Neuron (in vitro differentiated cells): Measurements from ENCODE around the gene IL17RC.
"Not testable (repeated sequence)": the region's sequence is repeated elsewhere in the genome, so short reads cannot be mapped to it uniquely, and the experiment has no call there.

Source experiments
- H2AFZ ChIP-seq: one replicate; pipeline ENCODE4 v1.6.1; 2013; ENCODE audit warnings: low read depth, mild to moderate bottlenecking, inconsistent platforms, low read length, moderate library complexity
- H3K27me3 ChIP-seq: one replicate; pipeline ENCODE4 v1.6.1; 2013; ENCODE audit warnings: low read length; ENCODE audit not compliant: insufficient read depth
- H3K36me3 ChIP-seq: one replicate; pipeline ENCODE4 v1.6.1; 2013; ENCODE audit warnings: low read length; ENCODE audit not compliant: insufficient read depth
- H3K4me1 ChIP-seq: one replicate; pipeline ENCODE4 v1.6.1; 2013; ENCODE audit warnings: low read length; ENCODE audit not compliant: insufficient read depth
- H3K4me3 ChIP-seq: 2 replicates; pipeline ENCODE4 v1.5.1; 2013; ENCODE audit warnings: mild to moderate bottlenecking, low read length, moderate library complexity
- H3K9me3 ChIP-seq: one replicate; pipeline ENCODE4 v1.6.1; 2013; ENCODE audit warnings: low read length

The IL17RC gene

DNA sequence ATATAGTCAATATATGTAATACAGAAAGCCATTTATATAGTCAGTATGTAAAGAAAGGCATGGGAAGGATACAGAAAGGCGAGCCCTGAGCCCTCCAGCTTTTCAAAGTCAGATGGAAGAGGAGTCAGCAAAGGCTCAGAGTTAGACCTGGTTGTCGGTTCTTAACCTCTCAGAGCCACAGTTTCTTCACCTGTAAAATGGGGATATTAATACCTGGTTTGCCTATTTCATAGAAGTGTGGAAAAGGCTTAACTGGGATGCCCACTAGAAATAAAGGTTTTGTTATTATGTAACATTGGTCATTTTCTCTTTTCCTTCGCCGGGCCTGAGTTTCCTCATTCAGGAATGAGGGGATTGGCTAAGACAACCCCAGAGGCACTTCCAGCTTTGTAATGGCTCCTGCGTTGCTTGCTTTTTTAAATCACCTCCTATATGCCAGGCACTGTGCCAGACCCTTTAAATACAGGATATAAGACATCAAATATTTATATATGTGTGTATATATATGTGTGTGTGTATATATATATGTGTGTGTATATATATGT, 19.1 kb downstream of the IL17RC start:
- H2AFZ ChIP-seq: no peak overlapping the region

GRCh38 chr3:9937486-9938238, 20.8 kb downstream of the IL17RC start:
- Histone ChIP-seq H2AFZ (no peak overlapping the region), H3K4me3 (no peak overlapping the region), H3K4me1 (peaks cover 6% of the 10 kb centered on the region), H3K9me3 (no peaks in the 10 kb centered on the region), H3K36me3 (peaks cover 15% of the 10 kb centered on the region), H3K27me3 (no peaks in the 10 kb centered on the region)

More for the DNA sequence above, 19.1 kb downstream of the IL17RC start:
- Histone ChIP-seq H3K36me3 (peaks cover 11% of the 10 kb centered on the region), H3K9me3 (no peaks in the 10 kb centered on the region), H3K4me3 (no peak overlapping the region), H3K27me3 (no peaks in the 10 kb centered on the region), H3K4me1 (peaks cover 6% of the 10 kb centered on the region)

GRCh38 chr3:9938966-9939365, 22.1 kb downstream of the IL17RC start:
- H3K36me3 ChIP-seq: peaks cover 16% of the 10 kb centered on the region
- H3K4me1 ChIP-seq: peaks cover 6% of the 10 kb centered on the region
- H3K9me3 ChIP-seq: no peaks in the 10 kb centered on the region
- no peak overlapping the region for H3K4me3 ChIP-seq
- no peak overlapping the region for H2AFZ ChIP-seq
- no peaks in the 10 kb centered on the region for H3K27me3 ChIP-seq

DNA sequence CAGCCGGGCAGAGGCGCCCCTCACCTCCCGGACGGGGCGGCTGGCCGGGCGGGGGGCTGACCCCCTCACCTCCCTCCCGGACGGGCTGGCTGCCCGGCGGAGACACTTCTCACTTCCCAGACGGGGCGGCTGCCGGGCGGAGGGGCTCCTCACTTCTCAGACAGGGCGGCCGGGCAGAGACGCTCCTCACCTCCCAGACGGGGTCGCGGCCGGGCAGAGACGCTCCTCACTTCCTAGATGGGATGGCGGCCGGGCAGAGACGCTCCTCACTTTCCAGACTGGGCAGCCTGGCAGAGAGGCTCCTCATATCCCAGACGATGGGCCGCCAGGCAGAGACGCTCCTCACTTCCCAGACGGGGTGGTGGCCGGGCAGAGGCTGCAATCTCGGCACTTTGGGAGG, 23.0 kb downstream of the IL17RC start:
- not testable (repeated sequence) for H3K4me1 ChIP-seq, H3K9me3 ChIP-seq, H2AFZ ChIP-seq, H3K27me3 ChIP-seq, H3K4me3 ChIP-seq
- H3K36me3 ChIP-seq: peaks cover 24% of the 10 kb centered on the region

GRCh38 chr3:9940746-9941145, 23.8 kb downstream of the IL17RC start:
- Histone ChIP-seq H3K4me3 (no peak overlapping the region), H3K27me3 (no peaks in the 10 kb centered on the region), H2AFZ (no peak overlapping the region), H3K36me3 (peaks cover 24% of the 10 kb centered on the region), H3K4me1 (no peaks in the 10 kb centered on the region), H3K9me3 (no peaks in the 10 kb centered on the region)

DNA sequence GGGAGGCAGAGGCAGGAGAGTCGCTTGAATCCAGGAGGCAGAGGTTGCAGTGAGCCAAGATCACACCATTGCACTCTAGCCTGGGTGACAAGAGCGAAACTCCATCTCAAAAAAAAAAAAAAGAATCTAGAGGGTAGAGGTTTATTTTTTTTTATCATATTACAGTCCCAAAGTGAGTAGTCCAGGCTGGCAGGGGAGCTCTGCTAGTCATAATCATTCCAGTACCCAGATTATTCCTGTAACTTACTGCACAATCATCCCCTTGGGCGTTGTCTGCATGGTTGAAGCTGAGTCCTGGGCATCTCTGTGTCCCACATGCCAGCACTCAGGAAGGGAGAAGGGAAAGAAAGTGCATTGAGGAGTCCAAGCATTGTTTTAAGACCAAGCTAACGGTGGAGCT, 25.3 kb downstream of the IL17RC start:
- no peaks in the 10 kb centered on the region for H3K4me1 ChIP-seq
- no peaks in the 10 kb centered on the region for H3K9me3 ChIP-seq
- no peak overlapping the region for H2AFZ ChIP-seq
- no peaks in the 10 kb centered on the region for H3K27me3 ChIP-seq
- peaks cover 25% of the 10 kb centered on the region for H3K36me3 ChIP-seq
- H3K4me3 ChIP-seq: no peak overlapping the region

DNA sequence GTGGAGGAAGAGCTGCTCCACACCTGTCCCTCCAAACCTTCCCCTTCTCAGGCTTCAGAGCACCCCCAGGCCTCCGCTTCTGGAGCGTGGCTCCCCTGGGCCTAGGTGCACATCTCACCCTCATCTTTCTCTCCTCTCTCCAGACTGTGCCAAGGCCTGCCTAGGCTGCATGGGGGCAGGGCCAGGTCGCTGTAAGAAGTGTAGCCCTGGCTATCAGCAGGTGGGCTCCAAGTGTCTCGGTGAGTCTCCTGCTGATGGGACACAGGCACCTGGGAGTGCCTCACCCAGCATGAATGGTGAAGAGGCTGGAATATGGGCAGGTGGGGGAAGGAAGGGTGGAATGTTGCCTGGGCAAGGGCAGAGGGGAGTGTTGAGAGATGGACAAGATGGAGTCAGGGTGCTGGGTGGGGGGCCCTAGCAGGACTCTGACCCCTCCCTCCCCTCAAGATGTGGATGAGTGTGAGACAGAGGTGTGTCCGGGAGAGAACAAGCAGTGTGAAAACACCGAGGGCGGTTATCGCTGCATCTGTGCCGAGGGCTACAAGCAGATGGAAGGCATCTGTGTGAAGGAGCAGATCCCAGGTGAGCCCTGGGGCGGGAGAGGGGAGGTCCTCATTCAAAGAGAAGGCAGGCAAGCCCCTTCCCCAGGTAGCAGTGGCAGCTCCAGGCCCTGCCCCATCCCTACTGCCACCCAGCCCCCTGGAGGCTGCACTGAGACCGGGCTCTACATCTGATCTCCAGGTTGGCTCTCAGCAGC, 26.2 kb downstream of the IL17RC start:
- Histone ChIP-seq H3K27me3 (no peaks in the 10 kb centered on the region), H2AFZ (no peak overlapping the region), H3K9me3 (no peaks in the 10 kb centered on the region), H3K36me3 (peaks cover 21% of the 10 kb centered on the region), H3K4me1 (no peaks in the 10 kb centered on the region), H3K4me3 (no peak overlapping the region)

- Histone ChIP-seq H3K27me3 (no peaks in the 10 kb centered on the region), H3K36me3 (peaks cover 21% of the 10 kb centered on the region), H3K4me3 (no peak overlapping the region), H3K9me3 (no peaks in the 10 kb centered on the region), H2AFZ (no peak overlapping the region), H3K4me1 (no peaks in the 10 kb centered on the region)
These were observed 27.4 kb downstream of the IL17RC start for GRCh38 chr3:9944271-9944670.

GRCh38 chr3:9945358-9945757, 28.5 kb downstream of the IL17RC start:
- Histone ChIP-seq H3K4me3 (no peak overlapping the region), H2AFZ (no peak overlapping the region), H3K27me3 (no peaks in the 10 kb centered on the region), H3K4me1 (no peaks in the 10 kb centered on the region), H3K36me3 (peaks cover 21% of the 10 kb centered on the region), H3K9me3 (no peaks in the 10 kb centered on the region)

- no peaks in the 10 kb centered on the region for H3K4me1 ChIP-seq
- H3K27me3 ChIP-seq: no peaks in the 10 kb centered on the region
- H3K36me3 ChIP-seq: peaks cover 16% of the 10 kb centered on the region
- H3K4me3 ChIP-seq: no peak overlapping the region
- no peaks in the 10 kb centered on the region for H3K9me3 ChIP-seq
- H2AFZ ChIP-seq: no peak overlapping the region
These were observed 29.5 kb downstream of the IL17RC start for GRCh38 chr3:9946112-9947024.

DNA sequence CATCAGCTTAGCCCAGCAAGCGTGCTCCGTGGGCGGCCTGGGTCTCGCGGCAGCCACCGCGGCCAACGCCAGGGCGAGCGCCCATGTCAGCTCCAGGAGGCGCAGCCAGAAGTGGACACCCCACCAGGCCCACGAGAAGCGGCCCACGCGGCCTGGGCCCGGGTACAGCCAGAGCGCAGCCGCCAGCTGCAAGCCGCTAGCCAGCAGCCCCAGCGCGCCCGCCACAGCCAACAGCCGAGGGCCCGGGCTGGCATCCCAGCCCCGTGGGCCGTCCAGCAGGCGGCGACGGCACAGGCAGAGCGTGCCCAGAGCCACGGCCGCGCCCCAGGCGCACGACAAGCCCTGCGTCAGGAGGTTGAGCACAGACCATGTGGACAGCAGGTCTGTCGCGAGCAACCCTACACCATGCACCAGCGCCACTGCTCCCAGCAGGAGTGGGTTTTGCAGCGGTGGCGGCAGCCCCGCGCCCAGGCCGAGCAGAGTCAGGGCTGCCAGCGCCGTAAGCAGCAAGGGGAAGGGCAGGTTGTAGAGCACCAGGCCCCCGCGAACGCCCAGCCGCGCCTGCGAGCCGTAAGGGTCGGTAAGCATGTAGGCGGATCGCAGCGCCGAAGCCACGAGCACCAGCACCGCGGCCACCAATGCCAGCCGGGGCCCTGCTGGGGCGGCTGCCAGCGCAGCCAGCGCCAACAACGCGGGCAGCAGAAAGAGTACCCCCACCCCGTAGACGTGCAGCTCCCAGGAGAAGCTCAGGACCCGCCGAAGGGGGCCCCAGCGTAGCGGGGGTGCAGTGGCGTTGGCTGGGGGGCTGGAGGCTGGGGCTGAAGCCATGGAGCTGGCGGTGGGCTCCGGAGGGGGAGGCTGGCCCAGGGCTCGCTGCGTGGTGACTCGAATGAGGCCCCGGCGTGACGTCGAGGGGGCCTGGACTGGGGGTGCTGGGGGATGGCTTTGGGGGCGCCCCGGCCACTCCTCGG, 30.4 kb downstream of the IL17RC start:
- H3K27me3 ChIP-seq: no peaks in the 10 kb centered on the region
- H3K36me3 ChIP-seq: peaks cover 16% of the 10 kb centered on the region
- H3K9me3 ChIP-seq: no peaks in the 10 kb centered on the region
- H2AFZ ChIP-seq: no peak overlapping the region
- no peak overlapping the region for H3K4me3 ChIP-seq
- H3K4me1 ChIP-seq: no peaks in the 10 kb centered on the region

DNA sequence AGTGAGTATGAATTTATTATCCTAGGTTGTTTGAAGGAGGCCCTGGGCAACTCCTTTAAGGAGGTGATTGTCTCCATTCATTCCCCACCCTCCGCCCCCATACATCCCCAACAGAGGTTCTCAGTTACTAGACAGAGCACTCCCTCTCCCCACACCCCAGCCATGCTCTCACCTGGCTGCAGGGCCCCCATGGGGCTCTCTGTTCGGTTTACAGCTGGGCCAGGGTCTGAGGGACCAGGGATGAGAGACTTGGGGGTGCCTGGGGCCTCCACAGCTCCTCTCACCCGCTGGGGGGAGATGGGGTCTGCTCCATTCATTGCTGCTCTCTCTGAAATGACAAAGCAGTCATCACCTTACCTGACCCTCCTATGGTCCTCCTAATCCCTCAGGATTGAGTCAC, 31.7 kb downstream of the IL17RC start:
- H3K36me3 ChIP-seq: peaks cover 13% of the 10 kb centered on the region
- H3K27me3 ChIP-seq: no peaks in the 10 kb centered on the region
- H2AFZ ChIP-seq: no peak overlapping the region
- H3K4me1 ChIP-seq: no peaks in the 10 kb centered on the region
- no peaks in the 10 kb centered on the region for H3K9me3 ChIP-seq
- H3K4me3 ChIP-seq: no peak overlapping the region
